Stimulated activated CD4-positive, alpha-beta T cell treated with anti-CD3 and anti-CD28 coated beads, Interleukin-4, amount 100 ng/mL, for 24 hours (primary cell): Measurements from ENCODE around the gene PANX2.
"Not testable (repeated sequence)": the region's sequence is repeated elsewhere in the genome, so short reads cannot be mapped to it uniquely, and the experiment has no call there.

Experiments used
- DNase-seq: peaks from one replicate; pipeline ENCODE4 v3.0.0-alpha.2; 2020

PANX2 gene

DNA sequence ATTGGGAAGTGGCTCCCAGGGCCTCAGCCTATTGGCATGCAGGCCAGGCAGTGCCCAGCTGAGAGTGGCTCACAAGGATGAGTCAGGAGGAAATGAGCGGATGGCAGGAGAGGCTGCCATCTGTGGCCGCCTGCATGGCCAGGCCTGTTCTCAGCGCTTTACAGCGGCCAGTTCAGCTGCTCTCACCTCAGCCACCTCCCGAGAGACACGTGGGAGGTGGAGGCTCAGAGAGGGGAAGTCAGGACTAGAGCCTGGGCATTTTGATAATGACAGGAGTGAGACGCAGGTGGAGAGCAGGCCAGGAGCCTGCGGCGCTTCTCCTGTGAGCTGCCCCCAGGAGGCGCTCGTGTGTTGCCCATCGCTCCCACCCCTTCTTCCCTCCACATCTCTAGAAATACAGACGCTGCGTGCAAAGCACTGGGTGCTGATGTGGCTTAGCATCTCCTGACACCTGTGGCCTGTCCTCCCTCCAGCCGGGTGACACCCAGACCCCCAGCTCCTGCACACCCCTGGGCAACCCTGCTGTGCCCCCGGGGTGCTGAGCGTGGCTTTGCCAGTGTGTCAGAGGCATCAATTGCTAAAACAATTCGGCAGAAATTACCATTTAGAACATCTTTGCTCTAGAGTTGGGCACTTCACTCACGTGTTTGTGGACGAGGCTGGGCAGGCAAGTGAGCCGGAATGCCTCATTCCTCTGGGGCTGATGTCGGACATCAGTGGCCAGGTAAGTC, 21.4 kb upstream of the PANX2 start:
- DNase-seq, result peak; percentile 72

DNA sequence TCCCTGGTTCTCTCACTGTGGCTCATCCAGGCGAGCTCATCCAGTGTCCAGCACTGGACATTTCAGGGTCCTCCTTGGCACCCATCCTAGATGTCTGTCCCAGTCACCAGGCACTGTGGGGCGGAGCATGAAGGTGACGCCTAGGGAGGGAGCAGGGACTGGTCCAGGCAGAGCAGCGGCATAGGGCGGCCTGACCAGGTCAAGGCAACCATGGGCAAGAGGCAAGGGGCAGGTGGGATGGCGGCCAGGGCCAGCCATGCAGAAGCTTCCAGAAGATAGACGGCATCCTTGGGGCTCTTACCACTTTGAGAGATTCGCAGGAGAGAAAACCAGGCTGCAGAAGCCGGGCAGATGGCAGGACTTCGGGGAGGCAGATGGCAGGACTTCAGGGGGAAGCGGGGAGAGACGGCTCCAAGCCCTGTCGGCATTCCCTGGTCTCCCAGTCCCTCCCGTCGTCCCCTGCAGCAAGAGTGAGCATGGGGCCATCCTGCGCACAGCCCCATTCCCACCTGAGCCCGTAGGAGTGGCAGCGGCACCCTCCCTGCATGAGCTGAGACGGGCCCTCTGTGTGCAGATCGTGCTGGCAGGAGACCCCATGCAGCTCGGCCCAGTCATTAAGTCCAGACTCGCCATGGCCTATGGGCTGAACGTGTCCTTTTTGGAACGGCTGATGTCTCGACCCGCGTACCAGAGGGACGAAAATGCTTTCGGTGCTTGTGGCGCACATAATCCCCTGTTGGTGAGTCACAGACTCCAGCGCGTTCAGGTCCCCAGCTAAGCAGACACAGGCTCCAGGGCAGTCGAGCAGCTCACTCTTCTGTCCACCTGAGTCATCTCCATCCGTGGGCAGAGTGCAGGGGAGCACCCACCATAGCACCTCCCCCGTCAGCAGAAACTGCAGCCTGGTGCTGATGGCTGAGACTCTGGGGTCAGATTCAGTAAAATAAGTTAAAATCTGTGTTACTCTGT, 20.1 kb upstream of the PANX2 start:
- no peak for DNase-seq

DNA sequence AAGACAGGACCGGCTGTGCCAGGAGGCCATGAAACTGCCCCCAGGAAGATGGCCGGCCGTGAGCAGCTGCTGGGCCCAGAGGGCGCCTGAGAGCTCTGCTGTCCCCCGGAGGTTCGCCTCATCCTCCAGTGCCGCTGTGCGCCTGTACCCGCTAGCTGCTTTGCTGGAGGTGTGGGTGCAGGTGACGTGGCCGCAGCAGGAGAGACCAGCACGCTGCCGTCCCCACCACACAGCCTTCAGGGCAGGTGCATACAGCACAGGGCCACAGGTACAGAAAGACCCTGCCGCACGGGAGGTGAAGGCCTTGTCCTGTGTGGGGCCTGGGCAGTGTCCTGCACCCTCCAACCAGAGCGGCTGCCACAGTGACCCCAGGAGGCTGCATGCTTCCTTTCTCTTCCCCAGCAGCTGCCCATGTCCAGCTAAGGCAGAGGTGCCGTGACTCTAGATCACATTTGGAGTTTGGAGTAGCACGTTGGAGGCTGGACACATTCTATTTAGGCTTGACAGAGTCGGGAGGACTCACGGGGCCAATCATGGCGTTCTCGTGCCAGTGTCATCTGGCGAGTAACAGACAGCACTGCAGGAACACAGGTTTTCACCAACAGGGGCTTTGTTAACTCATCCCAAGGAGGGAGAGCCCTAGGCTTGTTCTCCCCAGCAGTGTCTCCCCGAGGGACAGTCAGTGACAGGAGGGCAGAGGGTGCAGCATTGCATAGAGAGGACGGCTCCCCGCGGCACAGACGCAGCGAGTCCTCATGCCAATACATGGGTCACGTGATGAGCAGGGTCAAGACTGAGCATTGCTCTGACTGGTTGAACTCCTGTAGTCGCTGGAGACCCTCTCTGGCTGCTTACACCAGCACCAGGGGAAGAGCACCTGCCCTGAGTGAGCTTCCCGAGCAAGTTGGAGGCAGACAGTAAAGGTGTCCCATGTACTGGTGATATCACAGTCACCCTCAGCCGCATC, 18.7 kb upstream of the PANX2 start:
- no peak for DNase-seq

DNA sequence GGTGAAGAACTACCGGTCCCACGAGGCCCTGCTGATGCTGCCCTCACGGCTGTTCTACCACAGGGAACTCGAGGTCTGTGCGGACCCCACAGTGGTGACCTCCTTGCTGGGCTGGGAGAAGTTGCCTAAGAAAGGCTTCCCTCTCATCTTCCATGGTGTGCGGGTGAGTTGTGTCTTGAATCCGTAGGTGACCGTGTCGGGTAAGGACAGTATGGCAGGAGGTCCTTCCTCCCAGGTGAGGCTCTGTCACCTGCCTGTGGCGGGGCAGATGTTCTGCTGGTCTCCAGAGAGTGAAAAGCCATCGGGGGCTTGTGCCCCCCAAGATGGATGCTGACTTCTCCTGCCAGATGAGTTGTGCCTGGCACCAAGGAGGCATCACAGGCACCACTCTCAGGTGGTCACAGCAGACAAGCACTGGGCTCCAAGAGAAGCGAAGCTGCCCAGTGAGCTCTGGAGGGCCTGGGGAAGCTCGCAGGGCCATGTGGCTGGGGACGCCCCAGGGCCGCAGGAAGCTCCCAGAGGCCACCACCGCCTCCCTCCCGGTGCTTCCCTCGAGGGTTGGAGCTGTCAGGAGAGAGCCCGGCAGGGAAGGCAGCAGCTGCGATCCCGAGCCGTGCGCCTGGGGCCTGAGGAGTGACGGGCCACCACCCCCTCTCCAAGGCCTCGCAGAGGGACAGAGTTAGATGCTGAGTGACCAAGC, 17.3 kb upstream of the PANX2 start:
- no peak for DNase-seq

DNA sequence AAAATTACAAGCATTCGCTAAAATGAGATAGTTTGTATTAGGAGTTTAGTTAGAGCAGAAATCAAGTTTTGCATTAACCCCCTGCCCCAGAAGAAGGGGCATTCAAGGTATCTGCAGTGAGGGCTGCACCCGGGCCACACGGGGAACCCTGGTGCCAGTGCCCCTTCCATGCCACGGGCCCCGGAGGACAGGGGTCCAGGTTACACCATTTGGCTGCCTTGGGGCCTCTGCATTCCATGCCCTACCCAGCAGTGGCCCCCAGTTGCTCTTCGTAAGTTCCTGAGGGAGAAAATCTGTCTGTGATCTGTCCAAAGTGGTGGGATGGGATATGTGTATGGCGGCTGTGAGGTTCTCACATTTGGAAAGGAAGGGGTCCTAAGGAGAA, 16.8 kb upstream of the PANX2 start:
- DNase-seq, result no peak

DNA sequence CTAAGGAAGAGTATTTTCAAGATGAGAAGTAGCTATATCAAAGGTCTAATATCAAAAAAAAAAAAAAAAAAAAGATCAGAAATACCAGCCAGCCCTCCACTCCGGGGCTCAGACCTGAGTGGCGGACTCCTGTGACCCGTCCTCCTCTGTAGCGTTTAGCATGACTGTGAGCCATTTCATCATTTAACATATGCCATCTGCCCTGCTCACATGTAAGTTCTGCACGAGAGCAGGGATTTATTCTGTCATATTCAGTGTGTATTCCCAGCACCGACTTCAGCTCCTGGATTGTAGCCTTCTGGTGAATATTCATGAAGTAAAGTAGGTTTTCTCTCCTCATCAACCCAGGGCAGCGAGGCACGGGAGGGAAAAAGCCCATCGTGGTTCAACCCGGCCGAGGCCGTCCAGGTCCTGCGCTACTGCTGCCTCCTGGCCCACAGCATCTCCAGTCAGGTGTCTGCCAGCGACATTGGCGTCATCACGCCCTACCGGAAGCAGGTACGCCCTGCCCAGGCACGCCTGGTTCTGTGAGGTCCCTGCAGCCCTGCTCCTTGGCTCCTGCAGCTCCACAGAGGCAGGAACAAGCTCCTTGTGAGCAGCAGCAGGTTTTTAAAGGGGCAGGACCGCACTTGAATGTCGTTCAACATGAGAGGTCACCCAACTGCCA, 12.7 kb upstream of the PANX2 start:
- no peak for DNase-seq

DNA sequence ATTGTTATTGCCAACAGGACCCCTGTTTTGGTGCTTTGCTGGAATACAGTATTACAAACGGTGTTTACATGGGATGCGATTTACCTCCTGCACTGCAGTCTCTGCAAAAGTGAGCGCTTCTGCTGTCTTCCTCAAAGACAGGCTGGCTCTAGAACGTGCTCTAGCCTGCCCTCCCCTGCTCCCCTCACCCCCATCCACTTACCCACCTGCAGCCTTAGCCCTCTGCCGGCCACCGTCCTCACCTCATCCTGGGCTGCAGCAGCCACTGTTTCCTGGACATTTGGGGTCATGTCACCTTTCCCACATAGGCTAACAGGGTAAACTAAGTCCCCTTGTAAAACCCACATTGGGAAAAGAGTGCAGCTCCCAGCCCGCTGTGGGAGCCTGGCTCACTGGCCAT, 9.6 kb upstream of the PANX2 start:
- no peak for DNase-seq

DNA sequence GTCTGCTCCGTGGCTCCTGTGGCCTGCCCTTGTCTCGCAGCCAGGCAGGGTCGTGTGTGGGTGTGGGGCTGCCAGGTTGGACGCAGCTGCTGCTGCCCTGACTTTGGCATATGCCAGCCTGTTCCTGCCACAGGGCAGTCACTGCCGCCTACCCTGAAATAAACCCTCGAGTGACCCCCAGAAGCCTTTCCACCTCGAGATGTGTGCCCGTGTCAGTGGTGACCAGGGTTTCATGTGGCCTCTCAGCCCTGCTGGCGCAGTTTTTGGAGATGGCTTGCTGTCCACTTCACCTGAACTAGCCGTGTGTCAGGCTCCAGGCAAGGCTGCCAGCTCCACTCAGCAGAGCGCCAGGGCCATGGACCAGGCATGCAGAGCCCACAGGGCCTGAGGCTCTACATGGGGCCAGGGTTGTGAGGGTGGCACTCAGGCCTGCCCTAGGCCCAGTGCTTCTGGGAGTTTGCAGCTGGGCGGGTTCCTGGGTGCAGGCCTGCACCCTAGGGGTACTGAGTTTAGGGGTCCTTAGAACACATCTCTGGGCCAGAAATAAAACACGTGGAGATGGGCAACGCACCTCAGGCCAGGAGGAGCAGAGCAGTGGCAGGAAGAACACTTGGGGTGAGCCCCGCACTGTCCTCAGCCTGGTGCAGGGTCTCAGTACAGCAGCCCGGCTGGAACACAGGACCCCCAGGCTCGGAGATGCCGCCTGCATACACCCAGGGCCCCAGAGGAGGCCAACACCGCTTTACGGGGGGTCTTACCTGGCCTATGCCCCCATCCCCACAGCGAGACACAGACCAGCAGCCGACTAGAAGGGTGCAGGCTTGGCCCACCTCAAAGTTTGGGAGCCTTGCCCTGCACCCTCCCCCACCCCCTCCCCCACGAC, 8.8 kb upstream of the PANX2 start:
- DNase-seq, result no peak

DNA sequence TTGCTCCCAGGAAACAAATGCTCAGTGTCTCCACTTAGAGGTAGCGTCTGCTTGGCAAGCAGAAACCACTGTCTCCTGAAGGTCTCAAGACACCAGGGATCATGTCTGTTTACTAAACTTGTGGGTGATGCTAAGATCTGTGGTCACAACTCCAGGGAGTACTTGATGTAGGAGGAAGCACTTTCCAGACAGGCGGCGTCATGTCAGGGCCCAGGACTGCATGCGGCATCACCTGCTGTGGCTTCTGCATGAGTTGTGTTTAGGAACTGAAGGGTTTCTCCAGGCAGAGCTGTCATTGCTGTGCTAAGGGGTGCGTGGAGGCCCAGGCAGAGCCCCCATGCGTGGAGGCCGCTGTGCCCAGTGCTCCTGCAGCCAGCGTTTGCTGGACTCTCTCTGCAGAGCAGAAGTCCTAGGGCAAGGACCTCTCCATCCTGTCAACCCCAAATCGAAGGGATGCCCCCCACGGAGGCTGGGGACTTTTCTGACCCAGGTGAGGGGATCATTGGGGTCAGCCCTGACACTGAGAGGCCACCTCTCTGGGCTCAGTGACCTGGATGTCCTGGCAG, 8.1 kb upstream of the PANX2 start:
- no peak for DNase-seq

DNA sequence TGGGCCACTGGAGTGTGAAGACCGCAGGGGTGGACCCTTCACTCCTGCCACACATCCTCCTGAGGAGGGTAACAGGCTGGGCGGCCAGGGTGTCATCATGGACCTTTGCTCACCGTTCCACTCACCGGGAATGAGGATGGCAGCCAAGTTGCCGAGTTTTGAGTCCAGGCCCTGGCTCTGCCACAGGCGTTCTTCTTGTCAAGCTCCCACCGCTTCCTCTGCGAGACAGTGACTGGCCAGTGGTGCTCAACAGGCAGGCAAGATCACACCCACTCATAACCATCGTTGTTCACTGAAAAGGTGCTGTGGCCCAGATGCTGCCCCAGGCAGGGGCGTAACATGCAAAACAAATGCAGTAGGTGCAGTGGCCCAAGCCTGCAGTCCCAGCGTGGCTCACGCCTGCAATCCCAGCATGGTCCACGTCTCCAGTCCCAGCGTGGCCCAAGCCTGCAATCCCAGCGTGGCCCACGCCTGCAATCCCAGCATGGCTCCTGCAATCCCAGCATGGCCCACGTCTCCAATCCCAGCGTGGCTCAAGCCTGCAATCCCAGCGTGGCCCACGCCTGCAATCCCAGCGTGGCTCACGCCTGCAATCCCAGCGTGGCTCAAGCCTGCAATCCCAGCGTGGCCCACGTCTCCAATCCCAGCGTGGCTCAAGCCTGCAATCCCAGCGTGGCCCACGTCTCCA, 5.0 kb upstream of the PANX2 start:
- DNase-seq, result no peak

DNA sequence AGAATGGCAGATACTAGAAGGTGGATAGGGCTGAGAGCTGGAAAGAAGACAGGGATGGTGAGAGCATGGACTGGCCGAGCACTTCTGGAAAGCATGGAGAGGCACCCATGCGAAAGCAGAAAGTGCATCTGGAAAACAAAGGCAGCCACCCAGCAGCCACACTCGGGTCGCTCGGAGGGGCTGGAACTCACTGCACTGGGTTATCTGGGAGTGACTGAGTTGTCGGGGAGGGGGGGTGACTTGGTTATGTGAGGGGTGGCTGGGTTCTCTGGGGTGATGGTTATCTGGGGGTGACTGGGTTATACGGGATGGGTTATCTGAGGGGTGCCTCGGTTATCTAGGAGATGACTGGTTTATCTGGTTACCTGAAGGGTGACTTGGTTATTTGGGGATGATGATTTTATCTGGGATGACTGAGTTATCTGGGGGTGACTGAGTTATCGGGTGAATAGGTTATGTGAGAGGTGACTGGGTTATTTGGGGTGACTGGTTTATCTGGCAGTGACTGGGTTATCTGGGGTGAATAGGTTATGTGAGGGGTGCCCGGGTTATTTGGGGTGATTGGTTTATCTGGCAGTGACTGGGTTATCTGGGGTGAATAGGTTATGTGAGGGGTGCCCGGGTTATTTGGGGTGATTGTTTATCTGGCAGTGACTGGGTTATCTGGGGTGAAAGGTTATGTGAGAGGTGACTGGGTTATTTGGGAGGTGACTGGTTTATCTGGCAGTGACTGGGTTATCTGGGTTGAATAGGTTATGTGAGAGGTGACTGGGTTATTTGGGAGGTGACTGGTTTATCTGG, 2.6 kb upstream of the PANX2 start:
- no peak for DNase-seq

DNA sequence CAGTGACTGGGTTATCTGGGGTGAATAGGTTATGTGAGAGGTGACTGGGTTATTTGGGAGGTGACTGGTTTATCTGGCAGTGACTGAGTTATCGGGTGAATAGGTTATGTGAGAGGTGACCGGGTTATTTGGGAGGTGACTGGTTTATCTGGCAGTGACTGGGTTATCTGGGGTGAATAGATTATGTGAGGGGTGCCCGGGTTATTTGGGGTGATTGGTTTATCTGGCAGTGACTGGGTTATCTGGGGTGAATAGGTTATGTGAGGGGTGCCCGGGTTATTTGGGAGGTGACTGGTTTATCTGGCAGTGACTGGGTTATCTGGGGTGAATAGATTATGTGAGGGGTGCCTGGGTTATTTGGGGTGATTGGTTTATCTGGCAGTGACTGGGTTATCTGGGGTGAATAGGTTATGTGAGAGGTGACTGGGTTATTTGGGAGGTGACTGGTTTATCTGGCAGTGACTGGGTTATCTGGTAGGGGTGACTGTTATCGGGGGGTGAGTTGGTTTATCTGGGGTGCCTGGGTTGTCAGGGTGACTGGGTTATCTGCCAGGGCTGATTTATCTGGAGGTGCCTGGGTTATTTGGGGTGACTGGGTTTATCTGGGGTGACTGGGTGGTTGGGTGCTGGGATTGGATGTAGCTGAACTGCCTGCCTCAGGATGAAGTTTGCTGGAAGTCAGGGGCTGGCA, 1.9 kb upstream of the PANX2 start:
- DNase-seq, result not testable (repeated sequence)

DNA sequence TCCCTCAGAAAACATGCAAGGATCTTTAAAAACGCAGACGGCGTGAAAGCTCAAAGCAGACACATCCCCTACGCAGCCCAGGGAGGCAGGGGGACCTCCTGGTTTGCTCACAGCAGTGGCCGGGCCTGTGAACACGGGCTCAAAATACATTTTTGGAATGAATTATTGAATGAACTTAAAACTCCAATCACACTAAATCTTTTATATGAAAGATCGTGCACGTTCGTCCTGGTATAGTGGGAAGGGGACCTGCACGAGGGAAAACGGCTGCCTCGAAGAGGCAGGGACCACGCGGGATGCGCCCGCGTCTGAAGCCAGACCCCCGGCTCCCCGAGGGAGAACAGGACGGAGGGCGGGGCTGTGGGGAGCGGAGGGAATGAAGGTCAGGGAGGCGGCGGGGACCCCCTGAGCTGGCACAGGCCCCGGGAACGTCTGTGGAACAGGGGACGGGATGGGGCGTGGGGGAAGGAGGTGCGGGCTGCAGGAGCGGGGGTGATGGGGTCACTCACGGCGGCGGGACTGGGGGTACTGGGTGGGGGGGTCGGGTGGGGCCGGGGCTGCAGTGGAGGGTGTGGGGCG, 1.3 kb upstream of the PANX2 start:
- no peak for DNase-seq

DNA sequence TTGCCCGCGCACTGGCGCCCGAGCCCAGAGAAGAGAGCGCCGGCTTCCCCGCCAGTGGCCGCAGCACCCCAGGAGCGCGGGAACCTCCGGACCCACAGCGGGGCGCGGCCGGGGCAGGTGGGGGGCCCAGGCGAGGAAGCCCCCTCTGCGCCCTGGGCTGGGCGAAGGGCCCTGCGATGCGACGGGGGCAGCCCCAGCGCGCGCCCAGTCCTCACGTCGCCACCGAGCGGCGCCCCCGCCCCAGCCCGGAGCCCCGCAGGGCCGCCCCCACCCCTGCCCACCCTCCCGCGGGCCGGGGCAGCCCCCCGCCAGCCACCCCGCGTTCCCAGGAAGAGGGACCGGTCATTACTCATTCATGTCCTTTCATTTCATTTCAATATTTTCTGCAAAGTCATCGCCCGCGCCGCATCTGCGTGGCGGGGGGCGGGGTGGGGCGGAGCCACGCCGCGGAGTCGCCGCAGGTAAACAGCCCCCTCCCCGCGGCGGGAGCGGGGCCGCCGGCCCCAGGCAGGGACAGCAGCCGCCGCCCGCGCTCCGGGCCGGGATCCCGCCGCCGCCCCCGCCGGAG, 673 bp upstream of the PANX2 start:
- DNase-seq, result peak; percentile 69

DNA sequence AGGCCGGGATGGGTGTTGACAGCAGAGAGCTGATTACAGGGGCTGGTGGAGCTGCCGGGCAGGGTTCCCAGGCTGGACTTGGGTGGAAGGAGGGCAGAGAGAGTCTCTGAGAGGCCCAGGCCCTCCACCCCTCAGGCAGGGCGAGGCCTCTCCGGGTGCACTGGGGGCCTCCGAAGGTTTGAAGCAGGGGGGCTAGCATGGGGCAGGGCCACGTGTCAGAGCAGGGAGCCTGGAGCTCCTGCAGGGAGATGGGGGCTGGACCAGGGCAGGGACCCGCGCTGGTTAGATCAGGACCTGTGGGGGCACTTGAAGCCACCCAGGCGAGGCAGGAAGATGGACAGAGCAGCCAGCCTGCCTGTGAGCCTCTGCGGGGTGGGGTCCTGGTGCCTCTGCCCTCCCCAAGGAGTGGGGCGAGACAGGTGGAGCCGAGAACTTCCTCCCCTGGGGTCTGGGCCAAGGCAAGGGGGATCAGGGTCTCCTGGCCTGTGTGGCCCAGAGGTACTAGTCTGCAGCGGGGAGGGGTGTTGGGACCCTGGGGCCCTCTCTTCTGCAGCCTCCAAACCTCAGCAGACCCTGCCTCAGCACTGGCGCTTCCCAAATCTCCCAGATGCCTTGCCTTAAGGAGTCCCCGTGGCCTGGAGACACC, 911 bp downstream of the PANX2 start:
- DNase-seq, result no peak

DNA sequence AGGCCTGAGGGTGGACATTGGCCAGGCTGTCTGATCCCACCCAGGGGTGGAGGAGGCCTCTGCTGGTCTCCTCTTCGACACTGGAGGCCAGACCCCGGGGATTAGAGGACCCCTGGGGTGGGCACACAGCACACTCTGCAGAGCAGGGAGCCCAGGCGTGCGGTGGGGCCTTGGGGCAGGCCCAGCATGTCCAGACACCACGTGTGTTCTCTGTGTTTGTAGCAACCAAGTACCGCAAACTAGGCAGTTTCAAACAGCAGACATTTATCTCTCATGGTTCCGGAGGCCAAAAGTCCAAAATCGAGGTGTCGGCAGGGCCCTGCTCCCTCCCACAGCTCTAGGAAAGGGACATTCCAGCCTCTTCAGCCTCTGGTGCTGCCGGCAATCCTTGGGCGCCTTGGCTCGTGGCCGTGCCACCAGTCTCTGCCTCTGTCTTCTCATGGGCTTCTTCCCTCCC, 1.5 kb downstream of the PANX2 start:
- DNase-seq, result no peak
